CD4-positive, alpha-beta memory T cell (primary cell): ENCODE results near the gene ERGIC3. TPM values are rescaled to one million over a fixed set of nuclear protein-coding genes. Genes with fewer than 3 reads are reported as not detected.
"Not testable (repeated sequence)": the region's sequence is repeated elsewhere in the genome, so short reads cannot be mapped to it uniquely, and the experiment has no call there.

Source experiments
- CTCF ChIA-PET: fragments of 350-600 bp; sonication (Branson Sonifier 250); formaldehyde crosslinking; loops from one replicate; lab custom pipeline; 2021; ENCODE audit warnings: inconsistent platforms; ENCODE audit not compliant: partially characterized antibody; lab: Charles Lee
- POLR2A ChIA-PET: fragments of 350-600 bp; sonication (Branson Sonifier 250); formaldehyde crosslinking; loops from one replicate; lab custom pipeline; 2021; ENCODE audit not compliant: partially characterized antibody; lab: Charles Lee
- DNase-seq, 5 donors: peaks; one replicate each; pipeline versions ENCODE4 v3.0.0 to v3.0.0-alpha.2; 2020 to 2022; ENCODE audit warnings: mixed read lengths in 1 of 5
- H3K27ac ChIP-seq: one replicate; pipeline ENCODE4 v1.7.0; 2013; ENCODE audit warnings: low read depth, low read length
- H3K27me3 ChIP-seq: 2 replicates; pipeline ENCODE4 v1.7.0; 2013; ENCODE audit warnings: mild to moderate bottlenecking, low read length, moderate library complexity; ENCODE audit not compliant: insufficient read depth
- H3K36me3 ChIP-seq: 2 replicates; pipeline ENCODE4 v1.7.0; 2013; ENCODE audit warnings: mild to moderate bottlenecking, low read length, moderate library complexity; ENCODE audit not compliant: insufficient read depth
- H3K4me1 ChIP-seq: 2 replicates; pipeline ENCODE4 v1.7.0; 2013; ENCODE audit warnings: mild to moderate bottlenecking, low read length, moderate library complexity; ENCODE audit not compliant: insufficient read depth
- H3K4me3 ChIP-seq, 2 donors: one replicate each; pipeline ENCODE4 v1.7.0; 2013; ENCODE audit warnings: low read length in 2 of 2, mild to moderate bottlenecking in 1 of 2
- H3K9me3 ChIP-seq, 2 donors: one replicate each; pipeline ENCODE4 v1.7.0; 2013; ENCODE audit warnings: low read length in 2 of 2, control low read depth in 1 of 2; ENCODE audit not compliant: control insufficient read depth in 1 of 2
- H3K27ac Mint-ChIP-seq, 7 donors: one replicate each; pipeline ENCODE4 v1.8.0; 2020 to 2021; ENCODE audit warnings: mixed read lengths in 7 of 7, mild to moderate bottlenecking in 6 of 7, inconsistent platforms in 3 of 7, moderate library complexity in 3 of 7
- H3K27me3 Mint-ChIP-seq, 2 donors: one replicate each; pipeline ENCODE4 v1.8.0; 2020 to 2021; ENCODE audit warnings: mixed read lengths in 2 of 2
- H3K36me3 Mint-ChIP-seq, 2 donors: one replicate each; pipeline ENCODE4 v1.8.0; 2020 to 2021; ENCODE audit warnings: mixed read lengths in 2 of 2, inconsistent platforms in 1 of 2, mild to moderate bottlenecking in 1 of 2
- H3K4me1 Mint-ChIP-seq, 4 donors: one replicate each; pipeline ENCODE4 v1.8.0; 2020 to 2021; ENCODE audit warnings: mixed read lengths in 4 of 4, mild to moderate bottlenecking in 1 of 4
- H3K4me3 Mint-ChIP-seq, 8 donors: one replicate each; pipeline ENCODE4 v1.8.0; 2020 to 2021; ENCODE audit warnings: mixed read lengths in 8 of 8, mild to moderate bottlenecking in 7 of 8, moderate library complexity in 6 of 8, inconsistent platforms in 3 of 8
- H3K9me3 Mint-ChIP-seq, 8 donors: one replicate each; pipeline ENCODE4 v1.8.0; 2020 to 2021; ENCODE audit warnings: mixed read lengths in 8 of 8, mild to moderate bottlenecking in 5 of 8, inconsistent platforms in 3 of 8, moderate library complexity in 1 of 8
- intact Hi-C: fragments of 100-400 bp; cut with micrococcal nuclease; formaldehyde crosslinking; loops from one replicate; pipeline ENCODE4 v1.15.1; 2023
- polyA plus RNA-seq, 2 donors: library from polyadenylated mRNA; unstranded; fragments of 300-500 nt; fragmentation: Illumina TruSeq; gene quantifications; one replicate each; pipeline ENCODE4 v1.2.3, GENCODE V29; 2021
- total RNA-seq, 2 experiments: library from RNA; stranded (reverse); gene quantifications; one replicate each; pipeline ENCODE4 v1.2.3, GENCODE V29; 2021

Gene ERGIC3
- total and polyA plus RNA-seq, 4 experiments from 2014 or later: 134 to 151 (median 142) TPM

DNA sequence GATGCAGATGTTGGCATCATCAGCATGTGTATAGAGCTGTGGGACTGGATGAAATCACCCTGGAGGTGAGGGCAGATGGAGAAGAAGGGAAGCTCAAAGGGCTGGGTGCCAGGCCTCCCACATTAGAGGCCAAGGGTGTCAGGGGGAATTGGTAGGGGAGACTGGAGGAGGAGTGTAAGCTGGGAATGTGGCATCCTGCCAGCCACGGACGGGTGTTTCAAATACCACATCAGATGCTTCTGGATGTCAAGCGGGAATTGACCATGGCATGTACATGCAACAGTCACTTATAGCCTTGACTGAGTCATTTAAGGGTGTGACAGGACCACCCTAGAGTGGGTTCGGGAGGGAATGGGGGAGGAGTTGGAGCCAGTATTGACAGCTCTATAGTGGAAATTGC, 9.6 kb downstream of the ERGIC3 start:
- Histone ChIP-seq H3K27ac (no peak overlapping the region), H3K27me3 (no peaks in the 10 kb centered on the region), H3K9me3 (no peaks in the 10 kb centered on the region), H3K4me3 (no peak overlapping the region), H3K36me3 (peaks cover 41% of the 10 kb centered on the region), H3K4me1 (no peaks in the 10 kb centered on the region)
- H3K4me3 Mint-ChIP-seq: no peak overlapping the region
- H3K9me3 Mint-ChIP-seq: no peaks in the 10 kb centered on the region
- peaks cover 36 to 44% of the 10 kb centered on the region in 2 donors for H3K36me3 Mint-ChIP-seq
- intact Hi-C loops: no loop called here
- H3K4me1 Mint-ChIP-seq: no peaks in the 10 kb centered on the region
- CTCF ChIA-PET: no interaction called here
- H3K27ac Mint-ChIP-seq: no peak overlapping the region
- H3K27me3 Mint-ChIP-seq: no peaks in the 10 kb centered on the region
- no peak for DNase-seq
- POLR2A ChIA-PET: interaction anchor here (1.6 kb wide), 1 partner anchor 10 kb away, joined by 7 read pairs; the partner anchor contains the start of gene ERGIC3

GRCh38 chr20:35552914-35553313, 11.0 kb downstream of the ERGIC3 start:
- no peak for DNase-seq
- no peak overlapping the region for H3K4me3 ChIP-seq
- ChIA-PET POLR2A (interaction anchor here (0.6 kb wide), 1 partner anchor 11 kb away, joined by 3 read pairs; the partner anchor contains the start of gene ERGIC3), CTCF (no interaction called here)
- no peaks in the 10 kb centered on the region for H3K4me1 Mint-ChIP-seq
- H3K27me3 ChIP-seq: no peaks in the 10 kb centered on the region
- intact Hi-C loops: no loop called here
- peaks cover 46% of the 10 kb centered on the region for H3K36me3 ChIP-seq
- H3K4me3 Mint-ChIP-seq: no peak overlapping the region
- H3K27ac ChIP-seq: no peak overlapping the region
- no peaks in the 10 kb centered on the region for H3K9me3 Mint-ChIP-seq
- H3K4me1 ChIP-seq: no peaks in the 10 kb centered on the region
- no peak overlapping the region for H3K27ac Mint-ChIP-seq
- no peaks in the 10 kb centered on the region for H3K27me3 Mint-ChIP-seq
- H3K36me3 Mint-ChIP-seq: peaks cover 37 to 50% of the 10 kb centered on the region in 2 donors
- H3K9me3 ChIP-seq: no peaks in the 10 kb centered on the region

- intact Hi-C loops, H3K9me3 Mint-ChIP-seq, DNase-seq, H3K9me3 ChIP-seq, H3K4me1 ChIP-seq, H3K4me3 Mint-ChIP-seq, H3K27me3 Mint-ChIP-seq, POLR2A ChIA-PET, H3K27ac Mint-ChIP-seq, H3K27me3 ChIP-seq, CTCF ChIA-PET, H3K27ac ChIP-seq, H3K4me1 Mint-ChIP-seq, H3K4me3 ChIP-seq: not testable (repeated sequence)
- peaks cover 32 to 43% of the 10 kb centered on the region in 2 donors for H3K36me3 Mint-ChIP-seq
- peaks cover 35% of the 10 kb centered on the region for H3K36me3 ChIP-seq
These were observed 13.6 kb downstream of the ERGIC3 start for GRCh38 chr20:35555461-35555860.

DNA sequence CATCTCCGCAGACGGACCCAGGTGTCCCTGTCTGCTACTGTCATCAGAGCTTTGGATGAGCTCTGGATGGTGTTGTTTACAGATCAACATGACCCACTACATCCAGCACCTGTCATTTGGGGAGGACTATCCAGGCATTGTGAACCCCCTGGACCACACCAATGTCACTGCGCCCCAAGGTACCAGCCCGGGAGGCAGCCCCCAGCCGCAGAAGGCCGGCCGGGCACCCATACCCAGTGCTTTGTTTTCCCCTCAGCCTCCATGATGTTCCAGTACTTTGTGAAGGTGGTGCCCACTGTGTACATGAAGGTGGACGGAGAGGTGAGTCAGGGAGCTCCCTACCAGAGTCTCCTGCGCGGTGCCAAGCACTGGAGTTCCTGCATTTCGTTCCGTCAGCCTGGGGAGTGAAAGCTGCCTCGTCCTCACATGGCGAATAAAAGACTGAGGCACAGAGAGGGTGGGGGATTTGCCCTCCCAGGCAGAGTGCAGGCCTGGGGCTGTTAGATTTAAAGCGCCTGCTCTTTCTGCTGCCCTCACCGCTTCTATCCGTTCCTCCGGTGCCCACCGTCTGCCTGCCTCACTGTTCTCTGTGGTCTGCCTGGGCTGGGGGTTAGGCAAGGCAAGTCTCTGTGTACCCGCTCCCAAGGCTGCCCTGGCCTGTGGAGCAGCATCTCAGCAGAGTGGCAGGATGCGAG, 14.2 kb downstream of the ERGIC3 start:
- Histone ChIP-seq H3K4me3 (no peak overlapping the region), H3K36me3 (peaks cover 35% of the 10 kb centered on the region), H3K27ac (no peak overlapping the region), H3K9me3 (no peaks in the 10 kb centered on the region), H3K27me3 (no peaks in the 10 kb centered on the region), H3K4me1 (no peaks in the 10 kb centered on the region)
- ChIA-PET CTCF (no interaction called here), POLR2A (no interaction called here)
- H3K9me3 Mint-ChIP-seq: no peaks in the 10 kb centered on the region
- peak overlapping the region in 1 of 7 donors; percentile 41 for H3K27ac Mint-ChIP-seq
- intact Hi-C loops: no loop called here
- H3K4me3 Mint-ChIP-seq: no peak overlapping the region
- no peak for DNase-seq
- no peaks in the 10 kb centered on the region for H3K27me3 Mint-ChIP-seq
- peaks cover 32 to 43% of the 10 kb centered on the region in 2 donors for H3K36me3 Mint-ChIP-seq
- peaks cover 0 to 2% (median 0%) of the 10 kb centered on the region in 4 donors for H3K4me1 Mint-ChIP-seq

DNA sequence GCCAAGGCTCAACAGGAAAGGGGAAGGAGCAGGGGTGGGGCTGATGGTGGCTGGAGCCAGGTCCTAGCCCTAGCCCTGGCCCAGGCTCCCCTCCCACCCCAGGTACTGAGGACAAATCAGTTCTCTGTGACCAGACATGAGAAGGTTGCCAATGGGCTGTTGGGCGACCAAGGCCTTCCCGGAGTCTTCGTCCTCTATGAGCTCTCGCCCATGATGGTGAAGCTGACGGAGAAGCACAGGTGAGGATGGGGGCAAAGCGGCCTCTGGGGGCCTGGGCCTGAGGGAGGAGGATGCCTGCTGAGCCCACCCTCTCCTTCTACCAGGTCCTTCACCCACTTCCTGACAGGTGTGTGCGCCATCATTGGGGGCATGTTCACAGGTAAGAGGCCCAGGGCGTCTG, 15.0 kb downstream of the ERGIC3 start:
- ChIA-PET CTCF (no interaction called here), POLR2A (no interaction called here)
- H3K4me3 Mint-ChIP-seq: no peak overlapping the region
- peaks cover 0 to 2% (median 0%) of the 10 kb centered on the region in 4 donors for H3K4me1 Mint-ChIP-seq
- H3K4me3 ChIP-seq: no peak overlapping the region
- H3K9me3 Mint-ChIP-seq: no peaks in the 10 kb centered on the region
- no peak overlapping the region for H3K27ac Mint-ChIP-seq
- intact Hi-C loops: no loop called here
- no peaks in the 10 kb centered on the region for H3K27me3 Mint-ChIP-seq
- peaks cover 34% of the 10 kb centered on the region for H3K36me3 ChIP-seq
- H3K9me3 ChIP-seq: no peaks in the 10 kb centered on the region
- H3K27ac ChIP-seq: no peak overlapping the region
- no peak for DNase-seq
- no peaks in the 10 kb centered on the region for H3K27me3 ChIP-seq
- H3K4me1 ChIP-seq: no peaks in the 10 kb centered on the region
- H3K36me3 Mint-ChIP-seq: peaks cover 32 to 43% of the 10 kb centered on the region in 2 donors

- Mint-ChIP-seq H3K27me3 (no peaks in the 10 kb centered on the region), H3K9me3 (no peaks in the 10 kb centered on the region), H3K36me3 (peaks cover 32 to 43% of the 10 kb centered on the region in 2 donors), H3K4me1 (peaks cover 0 to 2% (median 0%) of the 10 kb centered on the region in 4 donors), H3K27ac (peak overlapping the region in 1 of 7 donors; percentile 29), H3K4me3 (no peak overlapping the region)
- Histone ChIP-seq H3K4me3 (no peak overlapping the region), H3K4me1 (no peaks in the 10 kb centered on the region), H3K9me3 (no peaks in the 10 kb centered on the region), H3K27me3 (no peaks in the 10 kb centered on the region), H3K27ac (no peak overlapping the region), H3K36me3 (peaks cover 27% of the 10 kb centered on the region)
- intact Hi-C loops: no loop called here
- ChIA-PET CTCF (no interaction called here), POLR2A (no interaction called here)
- DNase-seq: no peak
These were observed 16.6 kb downstream of the ERGIC3 start for GRCh38 chr20:35558451-35558850.

DNA sequence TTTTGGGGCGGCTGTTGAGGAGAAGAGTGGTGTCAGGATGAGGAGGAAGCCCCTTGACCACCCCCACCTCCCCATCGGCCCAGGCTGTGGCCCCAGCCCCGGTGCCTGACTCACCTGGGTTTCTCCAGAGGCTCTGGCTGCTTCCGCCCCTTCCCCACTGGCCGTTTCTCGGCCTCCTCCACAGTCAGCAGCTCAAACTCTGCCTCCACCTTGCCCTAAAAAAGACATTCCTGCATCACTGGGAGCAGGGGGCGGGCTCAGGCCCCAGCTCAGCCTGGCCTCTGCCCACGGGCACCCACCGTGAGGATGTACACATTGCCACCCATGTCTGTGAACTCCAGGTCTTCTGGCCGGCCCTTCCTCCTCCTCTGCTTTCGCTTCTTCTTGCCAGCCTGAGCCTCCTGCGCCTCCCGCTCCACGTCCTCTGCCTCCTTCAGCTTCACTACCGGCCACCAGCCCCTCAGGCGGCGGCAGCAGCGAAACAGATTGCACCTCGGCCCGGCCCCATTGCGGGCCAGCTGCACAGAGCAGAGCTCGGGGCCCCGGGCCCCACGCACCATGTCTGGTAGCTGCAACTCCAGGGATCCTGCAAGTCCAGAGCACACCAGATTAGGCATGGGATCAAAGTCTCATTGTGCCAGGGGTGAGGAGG, 17.3 kb downstream of the ERGIC3 start:
- Mint-ChIP-seq H3K27ac (peak overlapping the region in 1 of 7 donors; percentile 23), H3K9me3 (no peaks in the 10 kb centered on the region), H3K36me3 (peaks cover 32 to 37% of the 10 kb centered on the region in 2 donors), H3K4me3 (no peak overlapping the region), H3K27me3 (no peaks in the 10 kb centered on the region), H3K4me1 (peaks cover 0 to 2% (median 0%) of the 10 kb centered on the region in 4 donors)
- H3K27me3 ChIP-seq: no peaks in the 10 kb centered on the region
- no peak overlapping the region for H3K27ac ChIP-seq
- ChIA-PET CTCF (no interaction called here), POLR2A (no interaction called here)
- H3K4me3 ChIP-seq: no peak overlapping the region
- peaks cover 21% of the 10 kb centered on the region for H3K36me3 ChIP-seq
- intact Hi-C loops: no loop called here
- DNase-seq: no peak
- no peaks in the 10 kb centered on the region for H3K9me3 ChIP-seq
- H3K4me1 ChIP-seq: no peaks in the 10 kb centered on the region
